MM.1S (cell line): ENCODE data around the gene FAF1.

ENCODE experiments used
- DNase-seq: peaks from one replicate; pipeline ENCODE4 v3.0.0-alpha.2; 2015
- H2AFZ ChIP-seq: fragments of 300-600 bp; sonication (generic); 2 replicates; pipeline ENCODE4 v1.6.0; 2016; ENCODE audit warnings: antibody characterized with exemption, low read length
- H3F3A ChIP-seq: fragments of 300-600 bp; sonication (generic); 2 replicates; pipeline ENCODE4 v1.6.1; 2016; ENCODE audit warnings: mild to moderate bottlenecking, antibody characterized with exemption, low read length, moderate library complexity, mixed read lengths; ENCODE audit not compliant: insufficient read depth
- H3K27ac ChIP-seq: fragments of 300-600 bp; sonication (generic); 2 replicates; pipeline ENCODE4 v1.5.1; 2016; ENCODE audit warnings: mild to moderate bottlenecking, low read length
- H3K27me3 ChIP-seq: fragments of 300-600 bp; sonication (generic); replicated peaks from 2 replicates; pipeline ENCODE4 v1.6.0; 2016; ENCODE audit warnings: low read length; ENCODE audit not compliant: insufficient read depth
- H3K36me3 ChIP-seq: fragments of 300-600 bp; sonication (generic); replicated peaks from 2 replicates; pipeline ENCODE4 v1.6.1; 2016; ENCODE audit warnings: mild to moderate bottlenecking, low read length, mixed read lengths; ENCODE audit not compliant: insufficient read depth
- H3K4me1 ChIP-seq: fragments of 300-600 bp; sonication (generic); 2 replicates; pipeline ENCODE4 v1.6.1; 2016; ENCODE audit warnings: low read length, mixed read lengths
- H3K4me2 ChIP-seq: fragments of 300-600 bp; sonication (generic); 2 replicates; pipeline ENCODE4 v1.6.0; 2016; ENCODE audit warnings: low read depth, low read length
- H3K4me3 ChIP-seq: fragments of 300-600 bp; sonication (generic); 2 replicates; pipeline ENCODE4 v1.5.1; 2016; ENCODE audit warnings: low read length, mixed read lengths
- H3K79me2 ChIP-seq: fragments of 300-600 bp; sonication (generic); 2 replicates; pipeline ENCODE4 v1.6.1; 2016; ENCODE audit warnings: mixed run types, low read length, mixed read lengths
- H3K9ac ChIP-seq: fragments of 300-600 bp; sonication (generic); 2 replicates; pipeline ENCODE4 v1.6.1; 2016; ENCODE audit warnings: low read length, mixed read lengths
- H3K9me2 ChIP-seq: fragments of 300-600 bp; sonication (generic); replicated peaks from 2 replicates; pipeline ENCODE4 v1.6.1; 2016; ENCODE audit warnings: mild to moderate bottlenecking, low read length, mixed read lengths; ENCODE audit not compliant: insufficient read depth
- H3K9me3 ChIP-seq: fragments of 300-600 bp; sonication (generic); replicated peaks from 2 replicates; pipeline ENCODE4 v1.6.1; 2016; ENCODE audit warnings: mild to moderate bottlenecking, low read length, mixed read lengths; ENCODE audit not compliant: insufficient read depth
- H4K20me1 ChIP-seq: fragments of 300-600 bp; sonication (generic); 2 replicates; pipeline ENCODE4 v1.6.1; 2016; ENCODE audit warnings: mild to moderate bottlenecking, low read length, moderate library complexity, mixed read lengths; ENCODE audit not compliant: insufficient read depth
- CTCF ChIP-seq: fragments of 300-600 bp; sonication (generic); IDR thresholded peaks from 2 replicates; pipeline ENCODE4 v1.5.1; 2016; ENCODE audit warnings: antibody characterized with exemption, low read length, mixed read lengths
- EZH2 ChIP-seq: fragments of 300-600 bp; sonication (generic); optimal IDR thresholded peaks from 2 replicates; pipeline ENCODE3; 2017; ENCODE audit warnings: low read depth, mild to moderate bottlenecking, antibody characterized with exemption, low read length, mixed read lengths
- EZH2phosphoT487 ChIP-seq: fragments of 300-600 bp; sonication (generic); IDR thresholded peaks from 2 replicates; pipeline ENCODE4 v1.6.1; 2018; ENCODE audit warnings: antibody characterized with exemption, low read length

Gene FAF1

GRCh38 chr1:50750021-50750619 lies 209.9 kb downstream of the FAF1 start:
- DNase-seq = no peak
- Histone ChIP-seq H3K9me3 (no peaks in the 10 kb centered on the region), H3K79me2 (no peaks in the 10 kb centered on the region), H3K27ac (no peak overlapping the region), H4K20me1 (no peaks in the 10 kb centered on the region), H3K9ac (no peak overlapping the region), H3K9me2 (no peaks in the 10 kb centered on the region), H3F3A (no peaks in the 10 kb centered on the region), H3K4me2 (no peak overlapping the region), H3K27me3 (no peaks in the 10 kb centered on the region), H3K4me1 (no peaks in the 10 kb centered on the region), H3K4me3 (no peak overlapping the region), H2AFZ (no peak overlapping the region), H3K36me3 (no peaks in the 10 kb centered on the region)
- TF ChIP-seq CTCF (no peak), EZH2phosphoT487 (no peak), EZH2 (no peak)

- H3F3A ChIP-seq = no peaks in the 10 kb centered on the region
- no peaks in the 10 kb centered on the region for H3K27me3 ChIP-seq
- H3K4me2 ChIP-seq = no peak overlapping the region
- DNase-seq = no peak
- no peak overlapping the region for H3K4me3 ChIP-seq
- no peak overlapping the region for H3K27ac ChIP-seq
- no peak overlapping the region for H2AFZ ChIP-seq
- H4K20me1 ChIP-seq = no peaks in the 10 kb centered on the region
- no peak for TF ChIP-seq CTCF
- no peak for TF ChIP-seq EZH2phosphoT487
- no peak for TF ChIP-seq EZH2
- no peaks in the 10 kb centered on the region for H3K4me1 ChIP-seq
- H3K79me2 ChIP-seq = no peaks in the 10 kb centered on the region
- no peaks in the 10 kb centered on the region for H3K9me3 ChIP-seq
- H3K9ac ChIP-seq = no peak overlapping the region
- no peaks in the 10 kb centered on the region for H3K36me3 ChIP-seq
- no peaks in the 10 kb centered on the region for H3K9me2 ChIP-seq
Observed at GRCh38 chr1:50747394-50747793, 212.7 kb downstream of the FAF1 start.

- TF ChIP-seq CTCF (no peak), EZH2 (no peak), EZH2phosphoT487 (no peak)
- H3K4me3 ChIP-seq = no peak overlapping the region
- H3K9ac ChIP-seq = no peak overlapping the region
- no peaks in the 10 kb centered on the region for H3K27me3 ChIP-seq
- no peaks in the 10 kb centered on the region for H3K79me2 ChIP-seq
- DNase-seq = no peak
- no peaks in the 10 kb centered on the region for H3F3A ChIP-seq
- no peak overlapping the region for H2AFZ ChIP-seq
- no peak overlapping the region for H3K4me2 ChIP-seq
- H3K36me3 ChIP-seq = no peaks in the 10 kb centered on the region
- no peak overlapping the region for H3K27ac ChIP-seq
- no peaks in the 10 kb centered on the region for H3K4me1 ChIP-seq
- H3K9me2 ChIP-seq = no peaks in the 10 kb centered on the region
- H4K20me1 ChIP-seq = no peaks in the 10 kb centered on the region
- H3K9me3 ChIP-seq = no peaks in the 10 kb centered on the region
Observed at GRCh38 chr1:50742523-50742922, 217.5 kb downstream of the FAF1 start.
